Glutamatergic neuron (in vitro differentiated cells): Measurements from ENCODE around the gene MLC1. TPM values are rescaled to one million over a fixed set of nuclear protein-coding genes. Genes with fewer than 3 reads are reported as not detected.

Source experiments
- DNase-seq: peaks from one replicate; pipeline ENCODE4 v3.0.0; 2022
- H3K27ac Mint-ChIP-seq: one replicate; pipeline ENCODE4 v1.8.0; 2020; ENCODE audit warnings: mild to moderate bottlenecking, mixed read lengths, inconsistent platforms; ENCODE audit not compliant: unreplicated experiment
- H3K27me3 Mint-ChIP-seq: one replicate; pipeline ENCODE4 v1.8.0; 2020; ENCODE audit warnings: mild to moderate bottlenecking, moderate library complexity, mixed read lengths, inconsistent platforms; ENCODE audit not compliant: unreplicated experiment
- H3K36me3 Mint-ChIP-seq: one replicate; pipeline ENCODE4 v1.8.0; 2020; ENCODE audit warnings: mild to moderate bottlenecking, mixed read lengths, inconsistent platforms; ENCODE audit not compliant: unreplicated experiment
- H3K4me1 Mint-ChIP-seq: one replicate; pipeline ENCODE4 v1.8.0; 2020; ENCODE audit warnings: mild to moderate bottlenecking, low read depth, mixed read lengths, inconsistent platforms; ENCODE audit not compliant: unreplicated experiment
- H3K4me3 Mint-ChIP-seq: one replicate; pipeline ENCODE4 v1.8.0; 2020; ENCODE audit warnings: mild to moderate bottlenecking, mixed read lengths, inconsistent platforms; ENCODE audit not compliant: unreplicated experiment
- H3K9me3 Mint-ChIP-seq: one replicate; pipeline ENCODE4 v1.8.0; 2020; ENCODE audit warnings: mild to moderate bottlenecking, moderate library complexity, mixed read lengths, inconsistent platforms; ENCODE audit not compliant: unreplicated experiment
- total RNA-seq: library from RNA; stranded (reverse); fragmentation: NEBNext Ultra II Directional; extraction: Animal tissue kit (Norgen Biotek cat#: 25700); gene quantifications from one replicate; pipeline ENCODE4 v1.2.1, GENCODE V29; 2021; ENCODE audit not compliant: unreplicated experiment
- TF ChIP-seq, protein P1 (sequence below): fragments of 200-600 bp; sonication (generic); IDR thresholded peaks from one replicate; pipeline ENCODE4 v1.5.0; 2021; ENCODE audit not compliant: partially characterized antibody, unreplicated experiment

Gene MLC1
- total RNA-seq, 1 donor from 2014 or later: not detected

DNA sequence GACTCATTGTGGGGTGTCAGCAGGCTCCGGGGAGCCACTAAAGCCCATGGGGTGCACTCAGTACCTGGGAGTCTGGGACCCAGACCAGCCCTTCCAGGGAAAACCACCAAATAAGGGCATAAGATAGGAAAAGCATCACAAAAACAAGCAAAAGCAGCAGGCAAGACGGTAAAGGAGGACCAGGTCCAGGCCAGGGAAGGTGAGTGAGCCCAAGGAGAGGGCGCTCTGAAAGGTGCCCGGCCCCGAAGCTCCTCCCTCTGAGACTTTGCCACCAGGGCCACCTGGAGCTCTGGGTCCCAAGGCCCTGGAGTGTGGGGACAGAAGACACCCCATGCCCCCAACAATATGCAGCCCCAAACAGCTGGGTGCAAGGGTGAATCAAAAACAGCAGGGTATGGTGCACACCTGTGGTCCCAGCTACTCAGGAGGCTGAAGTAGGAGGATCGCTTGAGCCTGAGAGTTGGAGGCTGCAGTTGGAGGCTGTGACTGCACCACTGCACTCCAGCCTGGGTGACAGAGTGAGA, 67.5 kb downstream of the MLC1 start:
- Mint-ChIP-seq H3K27ac (no peak overlapping the region), H3K9me3 (peaks cover 4% of the 10 kb centered on the region), H3K4me1 (no peaks in the 10 kb centered on the region), H3K36me3 (peaks cover 8% of the 10 kb centered on the region), H3K4me3 (no peak overlapping the region), H3K27me3 (peaks cover 2% of the 10 kb centered on the region)
- no peak for DNase-seq
- TF ChIP-seq, protein P1, sequence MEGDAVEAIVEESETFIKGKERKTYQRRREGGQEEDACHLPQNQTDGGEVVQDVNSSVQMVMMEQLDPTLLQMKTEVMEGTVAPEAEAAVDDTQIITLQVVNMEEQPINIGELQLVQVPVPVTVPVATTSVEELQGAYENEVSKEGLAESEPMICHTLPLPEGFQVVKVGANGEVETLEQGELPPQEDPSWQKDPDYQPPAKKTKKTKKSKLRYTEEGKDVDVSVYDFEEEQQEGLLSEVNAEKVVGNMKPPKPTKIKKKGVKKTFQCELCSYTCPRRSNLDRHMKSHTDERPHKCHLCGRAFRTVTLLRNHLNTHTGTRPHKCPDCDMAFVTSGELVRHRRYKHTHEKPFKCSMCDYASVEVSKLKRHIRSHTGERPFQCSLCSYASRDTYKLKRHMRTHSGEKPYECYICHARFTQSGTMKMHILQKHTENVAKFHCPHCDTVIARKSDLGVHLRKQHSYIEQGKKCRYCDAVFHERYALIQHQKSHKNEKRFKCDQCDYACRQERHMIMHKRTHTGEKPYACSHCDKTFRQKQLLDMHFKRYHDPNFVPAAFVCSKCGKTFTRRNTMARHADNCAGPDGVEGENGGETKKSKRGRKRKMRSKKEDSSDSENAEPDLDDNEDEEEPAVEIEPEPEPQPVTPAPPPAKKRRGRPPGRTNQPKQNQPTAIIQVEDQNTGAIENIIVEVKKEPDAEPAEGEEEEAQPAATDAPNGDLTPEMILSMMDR: no peak

DNA sequence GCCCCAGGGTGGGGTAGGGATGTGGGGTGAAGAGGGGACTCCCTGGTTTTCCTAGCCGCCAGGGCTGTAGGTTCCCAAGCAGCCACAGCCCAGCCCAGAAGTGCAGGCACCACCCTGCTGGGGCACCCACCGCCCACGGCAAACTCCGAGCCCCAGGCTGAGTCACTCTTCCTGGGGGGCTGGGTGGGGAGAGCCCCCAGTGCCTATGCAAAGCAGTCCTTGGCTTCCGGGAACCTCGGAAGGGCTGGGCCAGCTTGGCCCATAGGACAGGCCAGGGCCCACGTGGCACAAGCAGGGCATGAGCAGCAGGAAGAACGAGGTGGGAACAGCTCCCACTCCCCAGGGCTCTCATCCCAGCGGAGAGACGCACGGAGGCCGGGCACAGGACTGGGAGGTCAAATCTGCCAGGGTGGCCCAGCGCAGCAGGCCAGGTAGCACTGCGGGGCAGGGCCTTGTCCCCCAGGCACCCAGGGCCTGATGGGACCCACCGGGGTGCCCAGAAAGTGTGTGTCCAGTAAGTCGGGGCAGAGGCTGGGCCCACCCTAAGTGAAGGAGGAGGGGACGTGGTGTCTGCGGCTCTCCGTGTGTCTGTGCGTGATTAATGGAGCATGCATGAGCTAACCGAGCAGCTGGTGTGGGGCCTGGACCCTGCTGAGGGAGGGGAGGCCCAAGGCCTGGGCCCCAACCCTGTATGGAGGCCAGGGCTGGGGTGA, 68.1 kb downstream of the MLC1 start:
- no peak overlapping the region for H3K4me3 Mint-ChIP-seq
- H3K4me1 Mint-ChIP-seq: no peaks in the 10 kb centered on the region
- H3K27me3 Mint-ChIP-seq: peaks cover 2% of the 10 kb centered on the region
- peaks cover 8% of the 10 kb centered on the region for H3K36me3 Mint-ChIP-seq
- TF ChIP-seq, protein P1: no peak
- H3K27ac Mint-ChIP-seq: no peak overlapping the region
- no peak for DNase-seq
- H3K9me3 Mint-ChIP-seq: peaks cover 4% of the 10 kb centered on the region

DNA sequence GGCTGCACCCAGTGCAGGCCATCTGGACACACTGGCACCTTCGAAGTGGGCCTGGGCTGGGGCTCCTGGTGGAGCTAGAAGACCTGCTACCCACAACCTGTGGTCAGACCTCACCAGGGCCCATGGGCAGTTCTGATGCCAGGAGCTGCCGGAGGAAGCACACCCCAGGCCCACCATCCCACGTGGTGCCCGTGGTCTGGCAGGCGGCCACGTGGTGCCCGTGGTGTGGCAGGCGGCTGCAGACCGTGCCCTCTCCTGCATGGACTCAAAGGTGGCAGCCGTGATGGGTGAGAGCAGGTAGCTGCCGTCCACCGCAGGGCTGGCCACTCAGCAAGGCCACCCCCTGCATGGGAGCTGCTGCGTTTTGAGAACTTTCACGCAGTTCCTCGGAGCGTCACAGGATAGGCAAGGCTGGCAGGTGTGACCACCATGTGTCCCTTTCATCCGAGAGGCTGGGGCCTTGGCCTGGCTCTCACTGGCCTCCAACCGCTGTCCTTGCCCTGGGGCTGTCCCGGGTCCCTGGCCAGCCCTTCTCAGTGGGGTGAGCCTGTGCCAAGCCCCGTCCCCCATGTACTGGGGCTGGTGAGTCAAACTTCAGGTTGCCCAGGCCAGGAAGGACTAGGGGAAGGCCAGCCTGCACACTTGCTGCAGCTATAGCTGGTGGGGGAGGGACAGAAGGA, 68.8 kb downstream of the MLC1 start:
- no peak for DNase-seq
- H3K27me3 Mint-ChIP-seq: peaks cover 8% of the 10 kb centered on the region
- peaks cover 8% of the 10 kb centered on the region for H3K36me3 Mint-ChIP-seq
- no peak overlapping the region for H3K27ac Mint-ChIP-seq
- TF ChIP-seq, protein P1: no peak
- H3K4me1 Mint-ChIP-seq: no peaks in the 10 kb centered on the region
- H3K9me3 Mint-ChIP-seq: peaks cover 4% of the 10 kb centered on the region
- H3K4me3 Mint-ChIP-seq: no peak overlapping the region

DNA sequence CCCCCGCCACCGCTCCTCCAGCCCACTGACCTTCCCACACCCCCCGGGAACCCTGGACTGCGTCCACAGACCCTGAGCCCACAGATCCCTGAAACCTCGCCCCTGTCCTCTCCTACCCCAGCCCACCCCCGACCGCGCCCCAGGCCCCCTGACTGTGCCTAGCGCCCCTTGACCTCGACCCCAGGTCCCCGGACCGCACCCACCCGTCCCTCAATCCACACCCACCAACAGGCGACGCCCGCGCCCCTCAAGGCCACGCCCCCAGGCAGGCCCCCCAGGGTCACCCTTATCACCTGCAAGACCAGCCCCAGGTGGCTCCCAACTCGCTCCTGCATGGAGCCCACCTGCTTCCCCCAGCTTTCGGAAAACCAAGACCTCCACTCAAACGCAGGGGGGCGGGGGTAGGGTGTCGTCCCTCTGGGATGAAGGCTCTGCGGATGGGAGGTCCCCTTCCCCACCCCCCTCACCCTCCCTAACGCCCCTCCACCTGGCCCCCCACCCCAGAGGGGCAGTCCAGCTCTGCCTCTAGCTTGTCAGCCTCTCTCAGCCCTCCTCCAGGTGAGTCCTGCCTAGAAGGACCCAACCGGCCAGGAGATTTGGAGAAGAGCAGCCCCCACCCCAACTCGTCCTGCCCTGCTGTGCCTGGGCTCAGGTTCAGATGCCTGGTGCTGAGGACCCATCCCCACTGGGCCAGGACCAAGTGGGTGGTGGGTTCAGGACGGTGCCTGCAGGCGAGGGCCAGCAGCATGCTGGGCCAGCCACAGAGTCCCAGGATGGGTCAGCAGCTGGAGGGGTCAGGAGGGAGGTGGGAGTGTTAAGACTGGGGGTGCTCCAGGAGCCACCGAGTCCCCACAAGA, 69.5 kb downstream of the MLC1 start:
- Mint-ChIP-seq H3K4me3 (no peak overlapping the region), H3K9me3 (peaks cover 4% of the 10 kb centered on the region), H3K27me3 (peaks cover 12% of the 10 kb centered on the region), H3K4me1 (no peaks in the 10 kb centered on the region), H3K36me3 (peaks cover 8% of the 10 kb centered on the region), H3K27ac (no peak overlapping the region)
- TF ChIP-seq, protein P1: no peak
- no peak for DNase-seq
